Activated CD4-positive, alpha-beta T cell treated with anti-CD3 and anti-CD28 coated beads, Interleukin-2, Interleukin-6, amounts not matched to agents 100 ng/mL and 50 ng/mL, durations not matched to agents 16 hours and 8 hours (primary cell): Measurements from ENCODE around the gene PIGP.
"Not testable (repeated sequence)": the region's sequence is repeated elsewhere in the genome, so short reads cannot be mapped to it uniquely, and the experiment has no call there.

Experiments used
- DNase-seq: peaks from one replicate; pipeline ENCODE4 v3.0.0-alpha.2; 2020

The PIGP gene

GRCh38 chr21:37041706-37042271, 31.1 kb downstream of the PIGP start:
- no peak for DNase-seq

- DNase-seq: no peak
Observed at GRCh38 chr21:37040212-37040611, 32.7 kb downstream of the PIGP start.

GRCh38 chr21:37039411-37040075, 33.3 kb downstream of the PIGP start:
- no peak for DNase-seq

GRCh38 chr21:37036177-37036576, 36.7 kb downstream of the PIGP start:
- no peak for DNase-seq

GRCh38 chr21:37034394-37034793, 38.5 kb downstream of the PIGP start:
- not testable (repeated sequence) for DNase-seq

GRCh38 chr21:37032877-37033471, 39.9 kb downstream of the PIGP start:
- DNase-seq: peak; percentile 1

- no peak for DNase-seq
Observed at GRCh38 chr21:37032293-37032692, 40.6 kb downstream of the PIGP start.

- no peak for DNase-seq
Observed at GRCh38 chr21:37030864-37031263, 42.0 kb downstream of the PIGP start.

- no peak for DNase-seq
Observed at GRCh38 chr21:37028570-37028969, 44.3 kb downstream of the PIGP start.

- no peak for DNase-seq
Observed at GRCh38 chr21:37026499-37026898, 46.4 kb downstream of the PIGP start.

- no peak for DNase-seq
Observed at GRCh38 chr21:37017951-37018679, 54.8 kb downstream of the PIGP start.
